Heart right ventricle (tissue), 16 donors: ENCODE measurements around the gene GPS1. TPM values are rescaled to one million over a fixed set of nuclear protein-coding genes. Genes with fewer than 3 reads are reported as not detected.

Experiments
- ATAC-seq, 8 donors: fragments of 200-7000 bp; cut with Tn5 transposase; one replicate each; pipeline ENCODE4 v1.9.1; 2020; ENCODE audit warnings: mild to moderate bottlenecking in 8 of 8, moderate library complexity in 8 of 8, moderate number of reproducible peaks in 1 of 8
- DNase-seq, 2 donors: peaks; one replicate each; pipeline ENCODE4 v3.0.0-alpha.2; 2020
- H3K27ac ChIP-seq, 10 donors: fragments of 200-600 bp; sonication (generic) in 2 of 10; one replicate each; pipeline versions ENCODE4 v1.5.0 to v1.8.0; 2020 to 2022; ENCODE audit warnings: mild to moderate bottlenecking in 3 of 10
- H3K27me3 ChIP-seq, 7 donors: fragments of 200-600 bp; one replicate each; pipeline ENCODE4 v1.8.0; 2021 to 2022; ENCODE audit warnings: mild to moderate bottlenecking in 2 of 7
- H3K36me3 ChIP-seq, 9 donors: fragments of 200-600 bp; sonication (generic) in 1 of 9; one replicate each; pipeline versions ENCODE4 v1.5.0 to v1.8.0; 2020 to 2022; ENCODE audit warnings: mild to moderate bottlenecking in 2 of 9
- H3K4me1 ChIP-seq, 9 donors: fragments of 200-600 bp; sonication (generic) in 1 of 9; one replicate each; pipeline versions ENCODE4 v1.5.0 to v1.8.0; 2020 to 2022; ENCODE audit warnings: mild to moderate bottlenecking in 4 of 9
- H3K4me3 ChIP-seq, 10 donors: fragments of 200-600 bp; sonication (generic) in 2 of 10; one replicate each; pipeline versions ENCODE4 v1.5.0 to v1.8.0; 2020 to 2022; ENCODE audit warnings: mild to moderate bottlenecking in 7 of 10, moderate library complexity in 2 of 10
- H3K9me3 ChIP-seq, 11 donors: fragments of 200-600 bp in 10 of 11; sonication (generic) in 2 of 11; one replicate each; pipeline versions ENCODE4 v1.5.0 to v1.8.0; 2013 to 2022; ENCODE audit warnings: mild to moderate bottlenecking in 2 of 11, control low read depth in 1 of 11, moderate library complexity in 1 of 11
- CTCF ChIP-seq, 9 donors: fragments of 200-600 bp; sonication (generic) in 2 of 9; IDR thresholded peaks; one replicate each; pipeline versions ENCODE4 v1.5.0 to v1.8.0; 2021 to 2022; ENCODE audit warnings: antibody characterized with exemption in 9 of 9, mild to moderate bottlenecking in 5 of 9, moderate library complexity in 1 of 9
- whole genome bisulfite sequencing, 2 donors: extraction: QIAGEN DNeasy Blood & Tissue Kit; methylation state at CpG; one replicate each; pipeline ENCODE4 v1.1.7; 2013; ENCODE audit warnings: inconsistent platforms in 1 of 2; 5-methylcytosine and 5-hydroxymethylcytosine counted together
- intact Hi-C, 10 donors: fragments of 100-400 bp; cut with DNase I; formaldehyde crosslinking; loops; one replicate each; pipeline versions ENCODE4 v1.11.1 to v1.14.2; 2022
- polyA plus RNA-seq, 2 donors: library from polyadenylated mRNA; stranded (reverse); fragments of 200-250 nt; gene quantifications; one replicate each; pipeline ENCODE4 v1.2.3, GENCODE V29; 2013
- total RNA-seq, 10 donors: library from RNA; stranded (reverse); fragmentation: NEBNext Ultra II Directional in 3 of 10; extraction: Animal tissue kit (Norgen Biotek cat#: 25700) in 3 of 10; gene quantifications; one replicate each; pipeline versions ENCODE4 v1.2.1 to v1.2.4, GENCODE V29; 2021 to 2023
- donor health status: Arrhythmogenic right ventricular cardiomyopathy.
- donor health status: ischemic (EF 13 %, LVEDD 7.1; RV severe dilation, severe dysfunction).
- donor health status: healthy with polysubstance abuse.
- donor health status: DM: no; HTN: yes; CAD: no.
- donor health status: DM: no; HTN: no; CAD: no.
- donor health status: ischemic (EF 25% LVEDD 6.9; RV normal size, moderate dysfunction).
- donor health status: ischemic (EF 25% LVEDD 5.7; RV mildly dilated, moderate dysfunction).
- donor health status: healthy.
- donor health status: DM: yes; HTN: yes; CAD: no.
- donor health status: Ischemic cardiomyopathy.
- donor health status: ischemic (EF 35%, LVEDD 5.7; RV mildly dilated, moderate dysfunction).
- donor health status: nonischemic (EF 11% LVEDD 7.7; RV severe dilation, severe dysfunction).
- donor health status: DM: yes; HTN: yes; CAD: no.
- donor health status: PGD.
- donor health status: ischemic (EF 29% LVEDD 5.4; RV normal size, mild dysfunction).
- donor health status: nonischemic (EF 23%, LVEDD 6.1; RV moderate dilation, normal function).

Gene GPS1
- total and polyA plus RNA-seq, 12 donors: 68.9 to 183 (median 81.9) TPM

GRCh38 chr17:82060001-82060380, 8.3 kb downstream of the GPS1 start:
- Histone ChIP-seq H3K27ac (no peak overlapping the region), H3K36me3 (peaks cover 2 to 92% (median 30%) of the 10 kb centered on the region in 9 donors), H3K9me3 (no peaks in the 10 kb centered on the region), H3K27me3 (no peaks in the 10 kb centered on the region), H3K4me1 (peaks cover 9 to 18% (median 12%) of the 10 kb centered on the region in 9 donors), H3K4me3 (no peak overlapping the region)
- TF ChIP-seq CTCF (IDR thresholded peaks at IDR 0.05): no peak
- intact Hi-C loops: no loop called here
- no peak for DNase-seq
- WGBS, 2 donors: 84 to 89% methylated on average over 16 of the region's 16 CpGs
- ATAC-seq: no peak

- Histone ChIP-seq H3K4me1 (peaks cover 11 to 21% (median 15%) of the 10 kb centered on the region in 9 donors), H3K9me3 (no peaks in the 10 kb centered on the region), H3K27me3 (no peaks in the 10 kb centered on the region), H3K27ac (no peak overlapping the region), H3K36me3 (peaks cover under 1 to 86% (median 30%) of the 10 kb centered on the region in 9 donors), H3K4me3 (no peak overlapping the region)
- DNase-seq (no peak), ATAC-seq (no peak)
- intact Hi-C loops: no loop called here
- 87 to 88% methylated on average over 14 of the region's 14 CpGs for WGBS, 2 donors
- TF ChIP-seq CTCF (IDR thresholded peaks at IDR 0.05): no peak
These were observed 8.9 kb downstream of the GPS1 start for GRCh38 chr17:82060614-82061013.

- Histone ChIP-seq H3K9me3 (no peaks in the 10 kb centered on the region), H3K27me3 (no peaks in the 10 kb centered on the region), H3K36me3 (peaks cover 0 to 79% (median 30%) of the 10 kb centered on the region in 9 donors), H3K4me3 (no peak overlapping the region), H3K27ac (no peak overlapping the region), H3K4me1 (peaks cover 15 to 26% (median 21%) of the 10 kb centered on the region in 9 donors)
- no peak for DNase-seq
- TF ChIP-seq CTCF (IDR thresholded peaks at IDR 0.05): no peak
- intact Hi-C loops: no loop called here
- ATAC-seq: no peak
- 89 to 90% methylated on average over 33 to 34 of the region's 34 CpGs for WGBS, 2 donors
These were observed 9.6 kb downstream of the GPS1 start for GRCh38 chr17:82061047-82061925.

- ATAC-seq (no peak), DNase-seq (no peak)
- intact Hi-C loops: no loop called here
- Histone ChIP-seq H3K27ac (no peak overlapping the region), H3K4me1 (peaks cover 17 to 31% (median 23%) of the 10 kb centered on the region in 9 donors), H3K27me3 (no peaks in the 10 kb centered on the region), H3K9me3 (no peaks in the 10 kb centered on the region), H3K36me3 (peaks cover 0 to 68% (median 26%) of the 10 kb centered on the region in 9 donors), H3K4me3 (no peak overlapping the region)
- TF ChIP-seq CTCF (IDR thresholded peaks at IDR 0.05): no peak
- WGBS, 2 donors: 81 to 87% methylated on average over 24 of the region's 24 CpGs
These were observed 10.6 kb downstream of the GPS1 start for GRCh38 chr17:82062076-82062983.
